RWPE1 (cell line): ENCODE measurements around the gene TMEM175.
A peak's percentile ranks its signal among the peaks of the same experiment; 100 is the strongest.
"Not testable (repeated sequence)": the region's sequence is repeated elsewhere in the genome, so short reads cannot be mapped to it uniquely, and the experiment has no call there.

Source experiments
- CTCF ChIA-PET: fragments of 350-600 bp; sonication (Branson Sonifier 250); formaldehyde crosslinking; extraction: SDS; loops from one replicate; lab custom pipeline; 2021; lab: Yijun Ruan, JAX
- POLR2A ChIA-PET: fragments of 400-600 bp; formaldehyde crosslinking; extraction: SDS; loops from one replicate; lab custom pipeline; 2020; ENCODE audit warnings: antibody characterized with exemption; ENCODE audit not compliant: low non-redundant PET; lab: Yijun Ruan, JAX
- DNase-seq: peaks from one replicate; pipeline ENCODE4 v3.0.0; 2012; ENCODE audit warnings: low spot score
- H3K27ac ChIP-seq: fragments of 450-650 bp; 2 replicates; pipeline ENCODE4 v1.5.1; 2017
- TF ChIP-seq, protein P1 (sequence below): fragments of 450-650 bp; conservative IDR thresholded peaks from 2 replicates; pipeline ENCODE4 v1.5.1; 2017; ENCODE audit warnings: low read depth, mild to moderate bottlenecking

The TMEM175 gene

DNA sequence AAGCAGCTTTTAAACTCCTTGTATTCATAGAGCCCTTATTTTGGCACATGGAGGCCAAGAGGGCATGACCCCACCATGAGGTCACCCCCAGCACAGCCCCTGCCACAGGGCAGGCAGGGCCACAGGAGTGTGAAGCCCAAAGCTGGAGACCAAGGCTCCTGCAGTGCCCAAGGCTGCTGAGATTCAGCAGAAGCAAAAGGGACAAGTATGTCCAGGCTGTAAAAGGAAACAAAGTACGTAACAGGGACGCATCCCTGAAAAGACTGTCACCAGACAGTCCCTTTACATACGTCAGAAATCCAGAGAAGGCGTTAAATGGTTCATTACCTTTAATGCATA is 19.0 kb upstream of the TMEM175 start:
- POLR2A ChIA-PET, result no interaction called here

DNA sequence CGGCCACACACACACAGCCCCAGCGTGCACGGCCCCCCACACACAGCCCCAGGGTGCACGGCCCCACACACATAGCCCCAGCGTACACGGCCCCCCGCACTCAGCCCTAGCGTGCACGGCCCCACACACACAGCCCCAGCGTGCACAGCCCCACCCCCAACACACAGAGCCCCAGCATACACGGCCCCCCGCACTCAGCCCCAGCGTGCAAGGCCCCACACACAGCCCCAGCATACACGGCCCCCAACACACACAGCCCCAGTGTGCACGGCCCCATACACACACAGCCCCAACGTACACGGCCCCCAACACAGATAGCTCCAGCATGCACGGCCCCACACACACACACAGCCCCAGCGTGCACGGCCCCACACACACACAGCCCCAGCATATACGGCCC is 17.7 kb upstream of the TMEM175 start:
- no peak overlapping the region for H3K27ac ChIP-seq
- ChIA-PET CTCF (no interaction called here), POLR2A (no interaction called here)
- TF ChIP-seq, protein P1, sequence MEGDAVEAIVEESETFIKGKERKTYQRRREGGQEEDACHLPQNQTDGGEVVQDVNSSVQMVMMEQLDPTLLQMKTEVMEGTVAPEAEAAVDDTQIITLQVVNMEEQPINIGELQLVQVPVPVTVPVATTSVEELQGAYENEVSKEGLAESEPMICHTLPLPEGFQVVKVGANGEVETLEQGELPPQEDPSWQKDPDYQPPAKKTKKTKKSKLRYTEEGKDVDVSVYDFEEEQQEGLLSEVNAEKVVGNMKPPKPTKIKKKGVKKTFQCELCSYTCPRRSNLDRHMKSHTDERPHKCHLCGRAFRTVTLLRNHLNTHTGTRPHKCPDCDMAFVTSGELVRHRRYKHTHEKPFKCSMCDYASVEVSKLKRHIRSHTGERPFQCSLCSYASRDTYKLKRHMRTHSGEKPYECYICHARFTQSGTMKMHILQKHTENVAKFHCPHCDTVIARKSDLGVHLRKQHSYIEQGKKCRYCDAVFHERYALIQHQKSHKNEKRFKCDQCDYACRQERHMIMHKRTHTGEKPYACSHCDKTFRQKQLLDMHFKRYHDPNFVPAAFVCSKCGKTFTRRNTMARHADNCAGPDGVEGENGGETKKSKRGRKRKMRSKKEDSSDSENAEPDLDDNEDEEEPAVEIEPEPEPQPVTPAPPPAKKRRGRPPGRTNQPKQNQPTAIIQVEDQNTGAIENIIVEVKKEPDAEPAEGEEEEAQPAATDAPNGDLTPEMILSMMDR, result no peak
- DNase-seq, result no peak

More for the DNA sequence above, 19.0 kb upstream of the TMEM175 start:
- CTCF ChIA-PET, result no interaction called here
- DNase-seq, result no peak
- H3K27ac ChIP-seq, result 0 out of 2 replicates have a peak overlapping the region, but pooled peaks have one; percentile 21
- TF ChIP-seq, protein P1, result no peak

DNA sequence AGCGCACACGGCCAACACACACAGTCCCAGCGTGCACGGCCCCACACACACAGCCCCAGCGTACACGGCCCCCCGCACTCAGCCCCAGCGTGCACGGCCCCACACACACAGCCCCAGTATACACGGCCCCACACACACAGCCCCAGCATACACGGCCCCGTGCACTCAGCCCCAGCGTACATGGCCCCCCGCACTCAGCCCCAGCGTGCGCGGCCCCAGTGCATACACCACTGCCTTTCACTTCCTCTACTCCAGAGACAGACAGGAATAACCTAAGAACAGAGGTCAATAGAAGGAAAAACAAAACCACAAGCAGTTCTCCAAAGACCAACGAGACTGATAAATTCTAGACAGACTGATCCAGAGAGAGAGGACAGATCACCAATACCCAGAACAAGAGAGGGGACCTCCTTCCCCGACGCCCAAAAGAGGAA is 17.2 kb upstream of the TMEM175 start:
- TF ChIP-seq, protein P1, result no peak
- no peak overlapping the region for H3K27ac ChIP-seq
- ChIA-PET POLR2A (no interaction called here), CTCF (no interaction called here)
- DNase-seq, result no peak

DNA sequence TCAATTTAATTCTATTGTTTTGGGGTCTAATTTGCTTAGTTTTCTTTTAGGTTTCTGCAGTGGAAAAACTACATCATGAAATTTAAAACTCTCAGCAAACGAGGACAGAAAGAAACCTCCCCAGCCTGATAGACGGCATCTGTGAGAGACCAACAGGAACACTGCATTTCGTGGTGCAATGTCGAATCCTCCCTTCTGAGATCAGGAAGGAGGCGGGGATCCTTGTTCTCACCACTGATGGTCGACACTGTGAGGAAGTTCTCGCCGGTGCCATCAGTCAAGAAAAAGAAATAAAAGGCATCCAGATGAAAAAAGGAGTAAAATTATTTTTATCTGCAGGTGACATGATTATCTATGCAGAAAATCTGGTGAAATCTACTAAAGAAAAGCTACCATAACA is 16.7 kb upstream of the TMEM175 start:
- DNase-seq, result no peak
- H3K27ac ChIP-seq, result no peak overlapping the region
- ChIA-PET POLR2A (no interaction called here), CTCF (no interaction called here)
- TF ChIP-seq, protein P1, result no peak

DNA sequence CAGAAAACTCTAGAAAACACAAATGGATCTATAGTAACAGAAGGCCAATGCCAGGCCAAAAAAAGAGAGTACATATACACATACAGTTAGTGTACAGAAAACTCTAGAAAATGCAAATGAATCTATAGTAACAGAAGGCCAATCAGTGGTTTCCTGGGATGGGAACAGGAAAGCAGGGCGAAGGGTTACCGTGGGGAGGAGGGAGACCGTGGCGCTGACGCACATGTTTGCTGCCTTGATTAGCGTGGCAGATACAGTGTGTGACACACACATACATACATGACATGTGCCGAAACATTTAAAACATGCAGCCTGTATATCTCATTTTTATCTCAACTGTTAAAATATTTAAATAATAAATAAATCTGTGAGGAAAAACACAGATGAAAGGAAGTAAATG is 14.8 kb upstream of the TMEM175 start:
- ChIA-PET CTCF (no interaction called here), POLR2A (no interaction called here)
- DNase-seq, result no peak
- TF ChIP-seq, protein P1, result no peak
- H3K27ac ChIP-seq, result no peak overlapping the region

DNA sequence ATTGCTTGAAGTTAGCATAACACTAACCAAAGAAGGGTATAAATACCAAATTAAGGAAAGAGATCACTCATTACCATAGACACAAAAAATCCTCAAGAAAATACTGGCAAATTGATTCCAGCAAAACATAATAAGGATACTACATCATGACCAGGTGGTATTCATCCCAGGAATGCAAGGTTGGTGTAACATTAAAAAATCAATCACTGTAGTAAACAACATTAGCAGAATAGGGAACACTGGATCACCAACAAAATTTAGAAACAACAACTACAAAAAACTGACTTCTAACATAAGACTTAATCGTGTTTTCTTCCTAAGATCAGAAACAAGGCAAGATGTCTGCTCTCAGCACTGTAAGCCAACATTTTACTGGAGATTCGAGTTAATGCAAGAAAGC is 14.3 kb upstream of the TMEM175 start:
- no peak overlapping the region for H3K27ac ChIP-seq
- DNase-seq, result no peak
- CTCF ChIA-PET, result no interaction called here
- POLR2A ChIA-PET, result no interaction called here
- TF ChIP-seq, protein P1, result no peak

DNA sequence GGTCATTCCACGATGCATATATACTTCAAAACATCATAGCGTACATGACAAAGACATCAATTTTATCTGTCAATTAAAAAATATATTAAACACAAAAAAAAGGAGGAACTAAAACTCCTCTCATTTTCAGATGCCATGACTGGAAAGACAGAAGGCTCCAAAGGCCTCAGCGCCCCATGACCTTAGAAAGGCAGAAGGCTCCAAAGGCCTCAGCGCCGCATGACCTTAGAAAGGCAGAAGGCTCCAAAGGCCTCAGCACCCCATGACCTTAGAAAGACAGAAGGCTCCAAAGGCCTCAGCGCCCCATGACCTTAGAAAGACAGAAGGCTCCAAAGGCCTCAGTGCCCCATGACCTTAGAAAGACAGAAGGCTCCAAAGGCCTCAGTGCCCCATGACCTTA is 13.7 kb upstream of the TMEM175 start:
- H3K27ac ChIP-seq, POLR2A ChIA-PET, CTCF ChIA-PET, DNase-seq: not testable (repeated sequence)

DNA sequence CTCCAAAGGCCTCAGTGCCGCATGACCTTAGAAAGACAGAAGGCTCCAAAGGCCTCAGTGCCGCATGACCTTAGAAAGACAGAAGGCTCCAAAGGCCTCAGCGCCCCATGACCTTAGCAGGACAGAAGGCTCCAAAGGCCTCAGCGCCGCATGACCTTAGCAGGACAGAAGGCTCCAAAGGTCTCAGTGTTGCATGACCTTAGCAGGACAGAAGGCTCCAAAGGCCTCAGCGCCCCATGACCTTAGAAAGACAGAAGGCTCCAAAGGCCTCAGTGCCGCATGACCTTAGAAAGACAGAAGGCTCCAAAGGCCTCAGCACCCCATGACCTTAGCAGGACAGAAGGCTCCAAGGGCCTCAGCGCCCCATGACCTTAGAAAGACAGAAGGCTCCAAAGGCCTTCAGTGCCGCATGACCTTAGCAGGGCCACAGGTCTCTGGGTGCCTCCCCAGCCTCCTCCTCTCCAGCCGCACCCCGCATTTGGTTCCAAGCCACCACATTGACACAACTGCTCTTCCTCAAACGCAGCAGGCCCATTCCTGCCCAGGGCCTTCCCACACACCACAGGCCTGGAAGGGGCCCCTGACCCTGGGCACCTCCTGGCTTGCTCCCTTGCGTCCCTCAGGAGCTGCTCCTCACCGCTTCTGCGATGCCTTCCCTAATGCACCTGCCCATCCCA is 13.1 kb upstream of the TMEM175 start:
- H3K27ac ChIP-seq, POLR2A ChIA-PET, CTCF ChIA-PET, DNase-seq: not testable (repeated sequence)
